NK-92 (cell line): ENCODE results near the gene CCDC12.
A peak's percentile ranks its signal among the peaks of the same experiment; 100 is the strongest.
"Not testable (repeated sequence)": the region's sequence is repeated elsewhere in the genome, so short reads cannot be mapped to it uniquely, and the experiment has no call there.

Experiments
- DNase-seq: peaks from one replicate; lab custom pipeline; 2025; ENCODE audit not compliant: unreplicated experiment; lab: John Stamatoyannopoulos, UW

The CCDC12 gene

DNA sequence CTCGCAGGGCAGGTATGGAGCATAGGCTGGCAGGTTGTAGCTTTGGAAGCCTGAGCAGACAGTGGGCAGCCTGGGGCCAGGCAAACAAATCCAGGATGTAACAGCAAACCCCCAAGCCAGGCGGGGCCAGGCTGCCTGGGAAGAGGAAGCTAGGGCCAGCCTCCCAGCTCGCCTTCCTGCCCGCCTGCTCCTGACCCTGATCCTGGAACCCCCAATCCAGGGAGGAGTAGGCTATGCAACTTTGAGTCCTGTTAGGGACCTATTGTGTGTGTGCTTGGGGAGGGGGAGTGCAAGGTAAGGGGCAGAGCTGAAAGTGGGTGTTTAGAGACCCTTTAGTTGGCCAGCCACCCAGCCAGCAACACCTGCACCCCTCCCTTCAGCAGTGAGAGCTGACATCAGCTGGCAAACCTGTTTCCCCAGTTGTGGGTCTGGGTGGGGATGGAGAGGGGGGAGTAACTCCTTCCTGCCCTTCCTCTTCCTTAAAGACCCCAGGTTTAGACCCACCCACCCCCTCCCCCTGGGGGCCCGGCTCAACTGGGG, 5.5 kb upstream of the CCDC12 start:
- DNase-seq = no peak

DNA sequence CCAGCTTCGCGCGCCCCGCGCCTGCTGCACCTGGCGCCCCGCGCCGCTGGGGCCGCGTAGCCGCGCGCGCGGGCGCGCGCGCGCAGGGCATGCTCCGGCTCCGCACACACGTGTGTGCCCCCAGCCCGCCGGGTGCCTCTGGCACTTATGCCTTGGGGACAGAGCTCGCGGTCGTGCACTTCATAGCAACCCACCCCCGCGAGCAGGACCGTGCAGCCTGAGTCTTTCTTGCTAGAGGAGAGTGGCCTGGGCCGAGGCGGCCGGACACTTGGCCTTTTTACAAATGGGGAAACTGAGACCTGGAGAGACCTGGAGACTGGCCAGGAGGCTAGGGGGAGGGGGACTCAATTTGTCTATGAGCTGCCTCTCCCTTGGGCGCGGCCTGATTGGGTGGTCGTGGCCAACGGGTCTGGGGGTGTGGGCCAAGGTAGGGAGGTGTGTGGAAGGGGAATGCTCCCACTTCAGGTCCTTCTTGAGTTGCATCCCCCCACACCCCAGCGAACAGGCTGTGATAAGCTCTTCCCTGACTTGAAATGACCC, 3.5 kb upstream of the CCDC12 start:
- DNase-seq = no peak

DNA sequence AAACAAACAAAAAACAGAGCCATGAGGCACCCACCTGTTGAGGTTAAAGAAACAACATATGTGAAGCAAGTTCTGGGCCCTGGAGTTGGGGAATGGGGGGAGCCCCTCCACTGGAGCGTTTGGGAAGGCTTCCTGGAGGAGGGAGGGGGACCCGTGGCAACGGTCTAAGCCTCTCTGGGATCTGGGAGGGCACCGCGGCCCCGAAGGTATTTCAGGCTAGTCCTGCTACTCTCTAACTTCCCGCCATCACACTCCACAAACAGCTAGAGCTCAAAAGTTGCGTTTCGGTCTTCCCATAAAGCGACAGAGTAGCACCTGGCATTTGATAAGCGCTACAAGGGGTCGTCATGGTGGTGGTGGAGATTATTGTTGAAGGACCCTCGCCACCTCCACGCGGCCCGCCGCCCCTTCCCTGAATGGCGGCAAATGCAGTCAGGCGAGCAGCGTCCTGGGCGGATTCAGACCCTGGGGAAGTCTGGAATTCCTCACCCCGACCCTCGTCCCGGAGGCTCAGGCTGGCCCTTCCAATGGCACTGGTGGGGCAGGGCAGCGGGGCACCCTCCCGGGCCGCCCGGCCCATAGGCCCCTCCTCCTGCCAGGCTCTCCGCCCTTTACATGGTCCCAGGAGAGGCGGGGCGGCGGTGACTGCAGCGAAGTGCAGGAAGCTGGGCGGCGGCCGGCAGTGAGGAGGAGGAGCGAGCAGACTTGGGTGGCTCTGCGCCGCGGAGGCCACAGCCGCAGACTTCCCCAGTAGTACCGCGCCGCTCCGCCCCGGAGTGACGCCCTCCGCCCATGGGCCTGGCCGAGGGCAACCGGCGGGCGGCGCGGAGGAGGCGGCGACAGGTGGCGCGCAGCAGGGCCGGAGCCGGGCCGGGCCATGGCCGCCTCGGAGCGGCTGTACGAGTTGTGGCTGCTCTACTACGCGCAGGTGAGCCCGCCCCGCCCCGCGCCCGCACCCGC, 2.7 kb upstream of the CCDC12 start, which contains the start of gene NBEAL2:
NBEAL2 (plus strand) TSS at position 682 of the 960 bp plus-strand sequence; CDS start at position 878, 196 bp downstream.
- DNase-seq = peak; percentile 70

DNA sequence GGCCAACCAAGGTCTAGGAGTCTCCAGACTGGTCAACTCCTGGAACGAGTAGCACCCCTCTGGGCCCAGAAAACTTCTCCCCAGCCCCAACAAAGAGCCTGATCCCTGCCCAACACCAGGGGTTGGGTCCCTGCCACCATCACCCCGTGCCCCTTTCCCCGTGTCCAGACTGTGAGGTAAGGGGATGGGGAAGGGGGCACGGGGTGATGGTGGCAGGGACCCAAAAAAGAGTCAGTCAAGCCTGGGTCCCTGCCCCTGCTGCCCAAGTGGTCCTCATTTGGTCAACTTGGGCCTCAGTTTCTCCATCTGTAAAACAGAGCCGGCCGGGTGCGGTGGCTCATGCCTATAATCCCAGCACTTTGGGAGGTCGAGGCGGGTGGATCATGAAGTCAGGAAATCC, 1.8 kb upstream of the CCDC12 start:
- no peak for DNase-seq

DNA sequence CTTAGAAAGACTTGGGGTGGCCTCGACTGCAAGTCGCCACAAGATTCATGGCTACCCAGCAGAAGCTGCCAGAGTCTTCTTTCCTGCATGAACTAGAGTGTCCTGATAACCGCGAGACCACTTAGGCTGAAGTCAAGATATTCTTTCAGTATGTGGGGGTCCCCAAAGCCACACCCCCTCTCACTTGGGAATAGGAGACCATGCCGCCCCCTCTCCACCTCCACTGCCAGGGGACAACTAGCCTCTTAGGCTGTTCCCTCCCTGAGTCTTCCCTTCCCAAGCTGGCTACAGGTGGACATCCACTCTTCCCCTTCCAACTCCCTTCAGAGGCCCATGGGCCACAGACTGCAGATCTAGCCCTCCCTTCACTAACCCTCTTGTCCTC, 1.3 kb upstream of the CCDC12 start:
- no peak for DNase-seq

DNA sequence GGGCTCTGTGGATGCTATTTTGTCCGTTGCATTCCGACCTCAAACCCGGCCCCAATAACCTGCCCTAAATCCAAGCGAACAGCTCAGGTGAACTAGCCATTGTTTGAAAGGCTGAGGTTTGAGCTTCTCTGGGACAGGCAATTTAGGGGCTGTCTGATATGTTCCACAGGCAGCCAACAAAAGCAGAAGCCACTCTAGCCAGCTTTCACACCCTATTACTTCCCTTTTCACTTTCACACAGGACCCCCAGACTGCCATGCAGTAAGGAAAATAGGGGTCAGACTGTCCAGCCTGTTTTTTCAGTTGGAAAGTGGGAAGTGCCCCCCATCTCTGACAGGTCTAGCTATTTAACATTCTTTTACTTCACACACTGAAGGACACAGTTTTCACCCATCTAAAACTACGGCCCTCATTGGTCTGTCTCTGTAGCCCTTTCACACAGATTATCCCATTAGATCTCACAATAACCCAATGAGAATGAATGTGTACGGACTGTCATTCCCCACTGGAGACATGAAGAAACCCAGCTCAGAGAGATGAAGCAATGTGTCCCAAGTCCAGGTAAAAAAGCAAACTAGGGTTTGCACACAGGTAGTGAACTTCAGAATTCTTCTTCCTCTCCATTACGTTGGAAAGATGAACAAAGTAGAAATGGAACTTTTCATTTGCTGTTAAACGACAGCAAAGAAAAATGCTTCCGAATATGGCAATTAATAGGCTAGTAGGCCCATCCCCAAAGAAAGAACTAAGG, 1.9 kb downstream of the CCDC12 start:
- no peak for DNase-seq

DNA sequence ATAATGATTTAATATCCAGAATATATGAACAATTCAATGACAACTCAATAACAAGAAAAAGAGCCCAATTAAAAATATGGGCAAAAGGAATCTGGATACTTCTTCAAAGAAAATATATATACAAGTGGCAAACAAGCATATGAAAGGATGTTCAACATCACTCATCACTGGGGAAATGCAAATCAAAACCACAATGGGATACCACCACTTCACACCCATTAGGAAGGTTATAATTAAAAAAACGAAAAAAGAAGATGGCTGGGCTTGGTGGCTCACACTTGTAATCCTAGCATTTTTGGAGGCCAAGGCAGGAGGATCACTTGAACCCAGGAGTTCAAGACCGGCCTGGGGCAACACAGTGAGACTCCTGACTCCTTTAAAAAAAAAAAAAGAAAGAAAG, 4.1 kb downstream of the CCDC12 start:
- no peak for DNase-seq

DNA sequence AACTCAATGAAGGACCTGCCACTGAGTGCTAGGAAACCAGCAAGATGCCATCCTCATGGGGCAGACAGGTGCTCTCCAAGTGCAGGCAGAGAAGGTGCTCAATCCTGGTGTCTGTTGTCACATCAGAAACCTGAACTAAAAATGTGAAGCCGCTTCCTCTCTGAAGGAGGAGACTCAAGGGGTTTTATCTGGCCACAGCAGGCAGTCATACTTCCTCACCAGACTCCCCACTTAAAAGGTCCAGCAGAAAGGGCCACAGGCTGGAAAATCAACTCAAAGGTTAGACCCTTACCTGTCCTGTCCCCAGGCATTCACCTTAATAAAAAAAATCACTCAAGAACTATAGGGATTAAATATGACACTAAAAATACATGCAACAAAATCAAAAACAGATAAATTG, 4.8 kb downstream of the CCDC12 start:
- no peak for DNase-seq

DNA sequence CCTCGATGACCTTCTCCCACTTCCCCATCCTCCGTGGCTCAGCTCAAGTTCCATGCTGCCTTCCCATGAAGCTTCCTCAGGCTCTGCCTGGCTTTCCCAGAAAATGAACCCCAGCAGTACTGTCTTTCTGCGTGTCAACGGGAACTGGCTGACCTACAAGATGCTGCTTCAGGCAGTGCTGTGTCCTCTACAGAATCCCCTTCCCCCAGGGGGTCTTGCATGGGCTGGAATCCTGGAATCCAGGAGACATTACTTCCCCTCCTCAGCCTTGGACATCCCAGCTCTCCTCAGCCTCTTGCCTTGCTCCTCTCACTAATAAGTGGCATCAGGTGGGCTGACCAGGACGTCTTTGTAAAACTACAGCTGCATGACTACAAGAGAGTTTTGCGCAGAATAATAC, 5.4 kb downstream of the CCDC12 start:
- no peak for DNase-seq

DNA sequence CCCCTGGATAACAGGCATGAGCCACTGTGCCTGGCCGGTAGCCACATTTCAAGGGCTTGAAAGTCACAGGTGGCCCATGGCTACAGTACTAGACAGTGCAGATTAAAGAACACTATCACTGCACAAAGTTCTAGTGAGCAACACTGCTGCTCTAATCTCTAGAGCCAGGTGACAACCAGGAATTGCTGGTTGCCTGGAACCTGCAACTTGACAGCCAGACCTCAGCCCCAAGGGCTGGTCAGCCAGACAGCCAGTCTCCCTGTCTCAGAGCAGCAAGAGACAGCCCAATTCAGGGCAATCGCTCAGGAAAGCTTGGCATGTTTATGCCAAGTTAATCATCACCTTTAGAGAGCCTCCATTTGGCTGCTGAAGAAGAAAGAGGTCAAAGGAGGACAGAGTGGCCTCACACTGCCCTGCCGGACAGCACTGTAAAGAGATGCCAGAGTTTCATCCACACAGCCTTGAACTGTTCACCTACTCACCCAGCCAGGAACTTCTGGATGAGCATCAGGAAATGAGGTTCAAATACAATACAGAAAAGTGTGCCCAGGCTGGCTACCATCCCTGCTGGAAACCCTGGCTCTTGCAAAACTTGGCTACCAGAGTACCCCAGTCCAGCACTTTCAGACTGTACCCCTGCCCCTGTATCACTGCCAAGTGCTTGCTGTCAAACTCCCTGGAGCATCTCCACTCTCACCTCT, 6.0 kb downstream of the CCDC12 start:
- DNase-seq = no peak

DNA sequence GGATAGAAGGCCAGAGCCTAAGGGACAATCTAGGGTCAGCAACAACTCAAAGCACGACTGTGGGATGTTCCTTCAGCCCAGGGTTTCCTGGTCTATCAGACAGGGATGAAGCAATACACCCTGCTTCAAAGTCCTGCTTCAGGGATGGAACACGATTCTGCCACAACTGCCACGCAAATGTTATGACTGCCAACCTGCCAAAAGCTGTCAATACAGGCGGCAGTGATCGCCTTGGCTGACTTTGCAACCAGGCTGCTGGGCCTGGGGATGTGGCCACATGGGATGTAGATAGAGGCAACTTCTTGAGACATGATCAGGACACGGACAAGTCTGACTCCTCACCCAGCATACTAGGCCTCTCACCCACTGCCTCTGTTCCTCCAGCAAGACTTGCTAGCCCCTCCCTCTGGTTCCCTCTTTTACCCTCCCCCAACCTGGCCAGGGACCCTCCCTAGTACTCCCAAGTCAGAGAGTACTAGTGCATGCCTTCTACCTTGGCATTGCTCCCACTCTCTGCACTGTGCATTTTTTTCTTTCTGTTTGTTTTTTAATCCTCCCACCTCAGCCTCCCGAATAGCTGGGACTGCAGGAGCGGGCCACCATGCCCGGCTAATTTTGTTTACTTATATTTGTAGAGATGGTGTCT, 7.6 kb downstream of the CCDC12 start:
- DNase-seq = no peak

DNA sequence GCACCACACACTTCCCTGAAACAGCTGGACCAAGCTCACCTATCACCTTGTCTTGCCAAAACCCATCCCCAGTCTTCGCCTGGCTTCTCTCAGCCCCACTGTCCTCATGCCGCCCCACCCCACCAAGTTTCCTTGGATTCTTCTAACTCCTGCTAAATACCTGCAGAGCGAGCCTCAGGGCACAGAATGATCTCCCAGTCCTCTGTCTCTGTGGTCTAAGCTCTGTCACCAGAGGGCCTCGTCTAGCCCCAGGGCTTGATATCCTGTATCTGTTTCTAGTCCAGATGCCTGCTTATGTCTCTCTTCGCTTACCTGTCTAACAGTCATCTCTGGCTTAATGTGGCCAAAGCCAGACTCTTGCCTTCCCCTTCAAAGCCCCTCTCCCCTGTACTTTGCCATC, 9.7 kb downstream of the CCDC12 start:
- DNase-seq = no peak

DNA sequence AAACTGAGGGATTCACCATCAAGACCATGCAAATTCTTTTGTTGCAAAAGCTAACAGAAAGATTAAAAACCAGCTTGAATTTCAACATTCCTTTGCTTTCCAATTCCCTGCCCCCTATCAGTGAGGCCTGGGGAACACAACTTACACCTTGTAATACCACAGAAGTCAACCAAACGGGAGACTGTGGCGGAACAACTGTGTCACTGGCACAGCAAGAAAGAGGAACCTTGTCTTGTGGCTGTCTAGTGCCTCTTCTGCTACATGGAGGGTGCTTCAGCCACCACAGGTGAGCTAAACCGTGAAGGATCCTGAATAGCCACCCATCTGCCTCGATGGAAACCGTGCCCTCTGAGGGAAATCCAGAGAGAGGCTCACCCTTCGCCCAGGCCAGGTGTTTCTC, 11.4 kb downstream of the CCDC12 start:
- no peak for DNase-seq

DNA sequence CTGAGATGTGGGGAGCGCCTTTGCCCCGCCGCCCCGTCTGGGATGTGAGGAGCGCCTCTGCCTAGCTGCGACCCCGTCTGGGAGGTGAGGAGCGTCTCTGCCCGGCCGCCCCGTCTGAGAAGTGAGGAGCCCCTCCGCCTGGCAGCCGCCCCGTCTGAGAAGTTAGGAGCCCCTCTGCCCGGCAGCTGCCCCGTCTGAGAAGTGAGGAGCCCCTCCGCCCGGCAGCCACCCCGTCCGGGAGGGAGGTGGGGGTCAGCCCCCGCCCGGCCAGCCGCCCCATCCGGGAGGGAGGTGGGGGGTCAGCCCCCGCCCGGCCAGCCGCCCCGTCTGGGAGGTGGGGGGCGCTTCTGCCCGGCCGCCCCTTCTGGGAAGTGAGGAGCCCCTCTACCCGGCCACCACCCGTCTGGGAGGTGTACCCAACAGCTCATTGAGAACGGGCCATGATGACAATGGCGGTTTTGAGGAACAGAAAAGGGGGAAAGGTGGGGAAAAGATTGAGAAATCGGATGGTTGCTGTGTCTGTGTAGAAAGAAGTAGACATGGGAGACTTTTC, 12.4 kb downstream of the CCDC12 start:
- DNase-seq = not testable (repeated sequence)

DNA sequence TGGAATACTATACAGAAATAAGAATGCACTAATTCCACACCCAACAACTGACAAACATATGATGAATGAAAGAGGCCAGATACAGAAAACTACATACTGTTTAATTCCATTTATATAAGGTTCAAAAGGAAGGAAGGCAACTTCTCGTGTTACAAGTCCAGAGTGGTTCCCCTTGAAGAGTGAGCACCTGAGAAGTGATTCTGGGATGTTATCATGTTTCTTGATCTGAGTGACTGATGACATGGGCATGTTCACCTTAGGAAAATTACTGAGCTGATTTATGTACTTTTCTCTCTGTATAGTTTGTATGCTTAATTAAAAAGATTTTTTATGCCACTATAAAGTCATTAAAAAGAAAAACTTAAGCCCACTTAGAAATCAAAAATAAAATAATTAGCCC, 13.6 kb downstream of the CCDC12 start:
- no peak for DNase-seq

DNA sequence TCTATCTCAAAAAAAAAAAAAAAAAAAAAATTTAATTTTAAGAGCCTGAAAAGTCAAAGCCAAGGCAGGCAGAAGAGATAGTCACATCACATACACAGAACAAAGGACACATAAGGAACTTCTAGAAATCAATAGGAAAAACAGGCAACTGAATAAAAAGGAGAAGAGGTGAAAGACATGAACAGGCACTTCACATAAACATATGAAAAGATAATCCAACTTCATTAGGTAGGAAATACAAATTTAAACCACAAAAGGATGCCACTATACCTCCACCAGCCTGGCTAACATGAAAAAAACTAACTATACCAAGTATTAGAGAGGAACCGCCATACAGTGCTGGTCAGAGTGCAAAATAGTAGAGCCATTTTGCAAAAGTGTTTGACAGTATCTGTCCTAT, 14.1 kb downstream of the CCDC12 start:
- DNase-seq = no peak

DNA sequence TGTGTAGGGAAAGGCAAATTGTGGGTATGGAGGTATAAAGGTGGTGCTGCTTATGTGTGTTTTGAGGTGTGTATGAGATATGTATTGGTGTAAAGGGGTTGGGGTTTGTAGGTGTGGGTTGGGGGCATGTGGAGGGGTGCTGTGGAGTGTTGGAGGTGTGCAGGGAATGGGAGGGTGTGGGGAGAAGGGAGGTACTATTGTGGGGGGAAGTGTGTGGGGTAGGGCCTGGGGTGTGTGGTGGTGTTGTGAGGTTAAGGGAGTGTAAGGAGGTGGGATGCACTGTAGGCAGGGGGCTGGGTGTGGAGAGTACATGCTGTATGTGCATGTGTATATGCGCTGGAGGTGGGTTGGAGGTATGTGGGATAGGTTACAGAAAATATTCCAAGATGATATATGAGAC, 15.7 kb downstream of the CCDC12 start:
- DNase-seq = no peak

DNA sequence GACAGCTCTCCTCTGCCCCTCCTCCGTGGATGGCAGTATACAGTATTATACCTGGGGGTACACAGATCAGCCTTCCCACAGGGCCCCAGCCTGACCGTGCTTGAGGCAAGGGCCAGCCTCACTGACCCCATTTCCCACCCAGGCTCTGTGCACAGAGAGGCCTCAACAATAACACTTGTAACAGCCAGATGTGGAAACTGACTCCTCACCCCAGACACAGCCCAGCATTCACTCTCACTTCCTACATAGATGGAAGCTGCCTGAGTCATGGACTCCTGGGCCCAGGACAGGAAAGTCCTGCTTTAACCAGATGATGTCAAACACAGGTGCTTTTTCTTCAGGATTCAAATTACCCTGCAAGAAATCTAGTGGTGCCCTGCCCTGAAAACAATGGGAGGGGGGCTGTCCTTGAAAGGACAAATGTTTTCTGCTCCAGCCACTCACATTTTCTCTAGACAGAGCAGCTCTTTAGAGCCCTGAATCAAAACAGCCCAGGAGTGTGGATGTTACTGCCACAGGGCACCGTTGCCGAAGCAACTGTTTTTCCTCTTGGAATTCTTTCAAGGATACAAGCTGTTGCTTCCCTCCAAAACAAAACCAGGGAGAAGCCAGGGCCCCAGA, 16.4 kb downstream of the CCDC12 start:
- DNase-seq = no peak

DNA sequence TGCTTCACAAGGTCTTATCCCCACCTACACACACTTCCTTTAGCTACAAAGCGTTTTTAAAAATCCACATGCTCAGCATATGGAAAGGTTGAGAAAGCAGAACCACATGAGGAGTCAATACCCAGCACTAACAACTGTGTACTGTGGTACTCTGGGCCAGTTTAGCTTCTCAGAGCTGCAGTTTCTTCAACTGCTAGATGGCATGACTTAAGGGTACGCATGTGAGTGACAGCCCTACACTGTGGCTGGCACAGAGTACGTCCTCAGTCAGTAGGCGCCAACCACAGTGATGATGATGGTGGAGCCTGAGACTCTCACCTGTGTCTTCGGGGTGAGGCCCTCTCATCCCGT, 17.4 kb downstream of the CCDC12 start:
- no peak for DNase-seq
